ENCODE data around the gene GALNS. TPM values are rescaled to one million over a fixed set of nuclear protein-coding genes. Genes with fewer than 3 reads are reported as not detected.

GALNS gene
- total RNA-seq, 1 donor from 2014 or later: 5.7 TPM

- DNase-seq (ENCODE audit: low spot score in 2 of 2) (no peak), FAIRE-seq (no peak)
These were observed 47.0 kb downstream of the GALNS start for GRCh38 chr16:88809676-88810165.

GRCh38 chr16:88809068-88809675 is 47.6 kb downstream of the GALNS start:
- FAIRE-seq (no peak), DNase-seq (ENCODE audit: low spot score in 2 of 2) (no peak)

- DNase-seq (ENCODE audit: low spot score in 2 of 2) (no peak), FAIRE-seq (no peak)
These were observed 48.9 kb downstream of the GALNS start for GRCh38 chr16:88807626-88808453.

- FAIRE-seq (no peak), DNase-seq (ENCODE audit: low spot score in 2 of 2) (no peak)
These were observed 49.6 kb downstream of the GALNS start for GRCh38 chr16:88807142-88807625.

GRCh38 chr16:88806491-88807111 is 50.1 kb downstream of the GALNS start:
- no peak for FAIRE-seq
- DNase-seq (ENCODE audit: low spot score in 2 of 2): no peak

GRCh38 chr16:88805887-88806393 is 50.8 kb downstream of the GALNS start:
- FAIRE-seq: no peak
- DNase-seq (ENCODE audit: low spot score in 2 of 2): no peak

GRCh38 chr16:88805340-88805715 is 51.4 kb downstream of the GALNS start:
- no peak for FAIRE-seq
- no peak for DNase-seq (ENCODE audit: low spot score in 2 of 2)

GRCh38 chr16:88804552-88805339 is 52.0 kb downstream of the GALNS start:
- FAIRE-seq (no peak), DNase-seq (ENCODE audit: low spot score in 2 of 2) (no peak)

GRCh38 chr16:88804173-88804551 is 52.6 kb downstream of the GALNS start:
- no peak for FAIRE-seq
- no peak for DNase-seq (ENCODE audit: low spot score in 2 of 2)

- DNase-seq (ENCODE audit: low spot score in 2 of 2) (peak; percentile 100), FAIRE-seq (no peak)
These were observed 53.3 kb downstream of the GALNS start, which contains the start of gene CDT1 for GRCh38 chr16:88803264-88803987. Gene CDT1, plus strand, starts transcription at chr16:88803789. Its CDS starts 43 bp downstream, at chr16:88803832.

GRCh38 chr16:88800277-88800592 is 56.5 kb downstream of the GALNS start:
- FAIRE-seq: no peak

GRCh38 chr16:88799569-88800276 is 57.0 kb downstream of the GALNS start:
- no peak for FAIRE-seq
- DNase-seq (ENCODE audit: low spot score in 2 of 2): no peak

More at GRCh38 chr16:88800277-88800592, 56.5 kb downstream of the GALNS start:
- no peak for DNase-seq (ENCODE audit: low spot score in 2 of 2)

GRCh38 chr16:88798772-88799455 is 57.8 kb downstream of the GALNS start:
- DNase-seq (ENCODE audit: low spot score in 2 of 2): no peak
- no peak for FAIRE-seq

GRCh38 chr16:88798073-88798472 is 58.7 kb downstream of the GALNS start:
- no peak for DNase-seq (ENCODE audit: low spot score in 2 of 2)
- no peak for FAIRE-seq

- DNase-seq (ENCODE audit: low spot score in 2 of 2) (no peak), FAIRE-seq (no peak)
These were observed 60.5 kb downstream of the GALNS start for GRCh38 chr16:88796278-88796677.

- no peak for DNase-seq (ENCODE audit: low spot score in 2 of 2)
- FAIRE-seq: no peak
These were observed 63.3 kb downstream of the GALNS start for GRCh38 chr16:88793251-88793954.

GRCh38 chr16:88792668-88793250 is 64.0 kb downstream of the GALNS start:
- FAIRE-seq: no peak
- no peak for DNase-seq (ENCODE audit: low spot score in 2 of 2)
